Activated CD4-positive, alpha-beta memory T cell treated with anti-CD3 and anti-CD28 coated beads for 36 hours (primary cell): Measurements from ENCODE around the gene ANAPC5. TPM values are rescaled to one million over a fixed set of nuclear protein-coding genes. Genes with fewer than 3 reads are reported as not detected.

ENCODE experiments used
- CTCF ChIA-PET: fragments of 350-600 bp; sonication (Branson Sonifier 250); formaldehyde crosslinking; loops from one replicate; lab custom pipeline; 2021; ENCODE audit warnings: antibody characterized with exemption, inconsistent platforms; lab: Charles Lee
- POLR2A ChIA-PET: fragments of 350-600 bp; sonication (Branson Sonifier 250); formaldehyde crosslinking; loops from one replicate; lab custom pipeline; 2021; ENCODE audit warnings: antibody characterized with exemption; lab: Charles Lee
- DNase-seq: peaks from one replicate; pipeline ENCODE4 v3.0.0-alpha.2; 2020
- H3K27ac Mint-ChIP-seq: one replicate; pipeline ENCODE4 v1.8.0; 2021; ENCODE audit warnings: mixed read lengths
- H3K27me3 Mint-ChIP-seq: one replicate; pipeline ENCODE4 v1.8.0; 2021; ENCODE audit warnings: mixed read lengths
- H3K36me3 Mint-ChIP-seq: one replicate; pipeline ENCODE4 v1.8.0; 2021; ENCODE audit warnings: mixed read lengths
- H3K4me1 Mint-ChIP-seq: one replicate; pipeline ENCODE4 v1.8.0; 2021; ENCODE audit warnings: low read depth, mixed read lengths
- H3K4me3 Mint-ChIP-seq: one replicate; pipeline ENCODE4 v1.8.0; 2021; ENCODE audit warnings: mild to moderate bottlenecking, mixed read lengths
- H3K9me3 Mint-ChIP-seq: one replicate; pipeline ENCODE4 v1.8.0; 2021; ENCODE audit warnings: mixed read lengths
- intact Hi-C: fragments of 100-400 bp; cut with micrococcal nuclease; formaldehyde crosslinking; loops from one replicate; pipeline ENCODE4 v1.15.1; 2023
- total RNA-seq, 2 experiments: library from RNA; stranded (reverse); gene quantifications; one replicate each; pipeline ENCODE4 v1.2.3, GENCODE V29; 2021

ANAPC5 gene, protein sequence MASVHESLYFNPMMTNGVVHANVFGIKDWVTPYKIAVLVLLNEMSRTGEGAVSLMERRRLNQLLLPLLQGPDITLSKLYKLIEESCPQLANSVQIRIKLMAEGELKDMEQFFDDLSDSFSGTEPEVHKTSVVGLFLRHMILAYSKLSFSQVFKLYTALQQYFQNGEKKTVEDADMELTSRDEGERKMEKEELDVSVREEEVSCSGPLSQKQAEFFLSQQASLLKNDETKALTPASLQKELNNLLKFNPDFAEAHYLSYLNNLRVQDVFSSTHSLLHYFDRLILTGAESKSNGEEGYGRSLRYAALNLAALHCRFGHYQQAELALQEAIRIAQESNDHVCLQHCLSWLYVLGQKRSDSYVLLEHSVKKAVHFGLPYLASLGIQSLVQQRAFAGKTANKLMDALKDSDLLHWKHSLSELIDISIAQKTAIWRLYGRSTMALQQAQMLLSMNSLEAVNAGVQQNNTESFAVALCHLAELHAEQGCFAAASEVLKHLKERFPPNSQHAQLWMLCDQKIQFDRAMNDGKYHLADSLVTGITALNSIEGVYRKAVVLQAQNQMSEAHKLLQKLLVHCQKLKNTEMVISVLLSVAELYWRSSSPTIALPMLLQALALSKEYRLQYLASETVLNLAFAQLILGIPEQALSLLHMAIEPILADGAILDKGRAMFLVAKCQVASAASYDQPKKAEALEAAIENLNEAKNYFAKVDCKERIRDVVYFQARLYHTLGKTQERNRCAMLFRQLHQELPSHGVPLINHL
- total RNA-seq: 100 to 1,000 TPM; 112 to 120 TPM

DNA sequence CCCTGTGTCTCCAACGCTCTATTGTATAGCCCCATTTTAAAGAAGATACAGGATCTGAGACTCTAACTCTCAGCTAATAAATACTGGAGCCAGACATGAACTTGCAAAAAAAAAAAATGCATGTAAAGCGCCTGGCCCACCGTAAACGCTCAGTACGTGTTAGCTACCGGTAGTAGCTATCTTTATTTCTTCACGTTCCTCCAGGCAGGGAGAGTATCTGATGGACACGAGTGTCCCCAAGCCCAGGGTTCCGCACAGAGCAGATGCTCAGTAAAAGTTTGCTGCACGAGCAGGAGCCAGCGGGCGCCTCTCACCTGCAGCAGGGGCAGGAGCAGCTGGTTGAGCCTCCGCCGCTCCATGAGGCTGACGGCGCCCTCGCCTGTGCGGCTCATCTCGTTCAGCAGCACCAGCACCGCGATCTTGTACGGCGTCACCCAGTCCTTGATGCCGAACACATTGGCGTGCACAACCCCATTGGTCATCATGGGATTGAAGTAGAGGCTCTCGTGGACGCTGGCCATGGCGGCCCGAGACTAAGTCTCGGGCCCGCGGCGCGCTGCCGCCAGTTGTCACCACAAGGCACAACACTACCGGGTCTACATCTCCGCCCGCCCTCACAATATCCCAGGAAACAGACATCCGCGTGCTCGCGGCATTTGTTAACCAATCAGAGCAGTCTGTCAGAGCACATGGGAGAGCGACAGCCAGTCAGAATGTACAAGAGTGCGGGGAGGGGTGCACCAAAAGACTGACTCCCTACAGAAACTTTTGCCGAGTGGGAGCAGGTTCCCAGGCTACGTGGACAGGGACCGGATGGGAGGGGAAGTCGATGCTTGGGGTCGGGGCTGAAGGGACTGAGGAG, at the start of gene ANAPC5:
Gene ANAPC5 (minus strand): TSS at position 592 of the 862 bp plus-strand sequence. CDS start 71 bp downstream, at position 521.
- ChIA-PET POLR2A (interaction anchor here (0.8 to 3.1 kb wide), 4 partner anchors 12 to 56 kb away, joined by 3 to 43 read pairs (median 6); partner anchors contain the start of gene RNF34), CTCF (interaction anchor here (0.5 to 2.8 kb wide), 6 partner anchors 16 to 318 kb away, joined by 3 to 22 read pairs (median 6); partner anchors contain the start of gene RNF34)
- H3K9me3 Mint-ChIP-seq: no peaks in the 10 kb centered on the region
- peaks cover 15% of the 10 kb centered on the region for H3K36me3 Mint-ChIP-seq
- DNase-seq: peak; percentile 96
- H3K27me3 Mint-ChIP-seq: no peaks in the 10 kb centered on the region
- H3K27ac Mint-ChIP-seq: peak within 1 kb of the TSS; percentile 86
- H3K4me3 Mint-ChIP-seq: peak within 1 kb of the TSS; percentile 90
- peaks cover 24% of the 10 kb centered on the region for H3K4me1 Mint-ChIP-seq
- intact Hi-C loops: loop anchor here (1.0 to 2.0 kb wide), 2 partner anchors 48 to 55 kb away; partner anchors contain the start of genes CAMKK2 and RNF34

DNA sequence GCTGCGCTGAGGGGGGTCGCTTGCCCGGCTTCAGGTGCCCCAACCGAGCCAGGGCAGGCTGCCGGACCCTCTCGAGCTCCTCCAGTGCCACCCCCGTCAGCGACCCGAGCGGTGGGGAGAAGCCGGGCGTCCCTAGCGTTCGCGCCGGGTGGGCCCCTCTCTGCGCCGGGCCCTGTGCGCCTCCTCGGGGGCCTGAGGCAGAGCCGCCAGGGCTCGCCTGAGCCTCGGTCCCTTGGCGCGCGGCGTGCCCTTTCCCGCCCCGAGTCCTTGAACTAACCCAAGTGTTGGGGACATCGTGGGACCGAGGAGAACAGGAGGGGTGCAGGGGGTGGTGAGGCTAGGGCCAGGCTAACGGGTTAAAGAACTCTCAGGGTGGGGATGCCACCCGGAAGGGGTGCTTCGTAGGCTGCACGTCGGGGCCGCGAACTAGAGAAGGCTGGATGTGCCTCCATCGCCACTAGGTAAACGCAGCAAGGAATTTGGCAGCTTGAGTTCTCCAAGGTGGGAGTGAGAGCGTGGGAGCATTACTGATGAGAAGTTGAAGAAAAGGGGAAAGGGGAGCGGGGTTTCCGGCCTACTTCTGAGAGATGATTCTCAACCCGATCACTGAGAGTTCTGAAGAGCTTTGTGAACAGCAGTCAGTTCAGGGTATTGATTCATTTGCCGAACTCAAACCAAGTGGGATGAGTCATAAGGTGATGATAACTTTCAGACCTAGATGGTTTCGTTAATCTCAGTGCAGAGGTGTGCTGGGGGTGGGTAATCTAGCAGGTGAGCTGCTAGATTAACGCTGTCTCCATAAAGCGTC, 48.3 kb upstream of the ANAPC5 start:
- intact Hi-C loops: loop anchor here (1.0 to 5.0 kb wide), 7 partner anchors 48 to 714 kb away; partner anchors contain the start of genes ANAPC5, MLEC, P2RX4 and PSMD9
- Mint-ChIP-seq H3K27ac (peak overlapping the region; percentile 96), H3K4me3 (peak overlapping the region; percentile 94), H3K36me3 (peaks cover 22% of the 10 kb centered on the region), H3K27me3 (no peaks in the 10 kb centered on the region), H3K4me1 (peaks cover 37% of the 10 kb centered on the region), H3K9me3 (no peaks in the 10 kb centered on the region)
- ChIA-PET POLR2A (interaction anchor here (0.5 to 2.9 kb wide), 17 partner anchors 9 to 1199 kb away, joined by 3 to 43 read pairs (median 4); partner anchors contain the start of genes ANAPC5, CAMKK2 and RPLP0), CTCF (interaction anchor here (0.7 to 3.9 kb wide), 10 partner anchors 42 to 394 kb away, joined by 3 to 19 read pairs (median 4); partner anchors contain the start of genes ANAPC5 and ORAI1)
- DNase-seq: peak; percentile 77

DNA sequence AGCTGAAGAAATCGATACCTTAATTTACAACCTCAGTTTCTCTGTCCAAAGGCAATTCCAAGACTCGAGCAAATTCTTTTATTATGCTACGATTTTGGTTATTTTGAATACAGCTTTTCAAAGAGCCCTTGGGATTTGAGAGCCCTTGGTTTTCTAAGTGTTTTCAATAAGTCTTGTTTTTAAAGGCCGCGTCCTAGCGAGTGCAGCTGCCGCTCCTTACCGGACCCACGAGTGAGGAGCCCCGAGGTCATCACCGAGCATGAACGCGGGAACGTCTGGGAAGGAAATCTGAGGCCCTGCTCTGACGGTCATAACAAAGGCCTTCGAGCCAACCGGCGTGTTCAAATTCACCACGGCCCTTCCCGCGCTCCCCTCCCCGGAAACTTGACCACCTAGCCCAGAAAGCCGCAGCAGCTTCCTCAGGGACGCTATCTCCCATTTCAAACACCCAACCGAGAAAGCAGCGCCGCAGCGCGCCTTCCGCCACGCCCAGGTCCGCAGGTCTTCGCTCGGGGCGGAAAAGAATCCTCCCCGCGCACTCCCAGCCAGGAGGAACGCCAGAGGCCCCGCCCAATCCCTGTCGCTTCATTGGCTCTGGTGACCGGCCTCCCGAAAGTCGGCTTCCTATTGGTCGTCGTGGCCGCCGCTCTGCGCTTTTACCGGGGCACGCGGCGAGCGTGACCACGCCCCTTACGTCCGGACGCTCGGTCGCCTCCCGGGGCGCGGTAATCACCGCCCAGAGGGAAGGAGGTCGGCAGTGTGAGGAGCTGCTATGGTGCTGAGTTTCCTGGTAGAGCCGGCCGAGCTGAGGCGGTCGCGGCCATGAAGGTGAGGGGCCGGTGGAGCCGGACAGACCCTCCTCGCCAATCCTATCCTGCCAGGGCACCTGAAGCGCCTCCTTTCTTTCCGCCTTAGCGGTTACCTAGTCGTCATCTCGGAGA, 47.5 kb upstream of the ANAPC5 start, which contains the start of gene RNF34:
Gene RNF34 (plus strand): TSS at position 728 of the 941 bp plus-strand sequence. CDS start 95 bp downstream, at position 823.
- ChIA-PET CTCF (interaction anchor here (0.7 to 3.9 kb wide), 6 partner anchors 43 to 395 kb away, joined by 3 to 19 read pairs (median 4); partner anchors contain the start of gene ANAPC5), POLR2A (interaction anchor here (0.6 to 2.9 kb wide), 14 partner anchors 8 to 340 kb away, joined by 3 to 43 read pairs (median 4); partner anchors contain the start of genes ANAPC5 and CAMKK2)
- Mint-ChIP-seq H3K36me3 (peaks cover 17% of the 10 kb centered on the region), H3K27me3 (no peaks in the 10 kb centered on the region), H3K9me3 (no peaks in the 10 kb centered on the region), H3K27ac (peak within 1 kb of the TSS; percentile 96), H3K4me1 (peaks cover 33% of the 10 kb centered on the region), H3K4me3 (peak within 1 kb of the TSS; percentile 94)
- DNase-seq: peak; percentile 99
- intact Hi-C loops: loop anchor here (1.0 to 5.0 kb wide), 10 partner anchors 8 to 713 kb away; partner anchors contain the start of genes ANAPC5, CAMKK2, MLEC and P2RX4

DNA sequence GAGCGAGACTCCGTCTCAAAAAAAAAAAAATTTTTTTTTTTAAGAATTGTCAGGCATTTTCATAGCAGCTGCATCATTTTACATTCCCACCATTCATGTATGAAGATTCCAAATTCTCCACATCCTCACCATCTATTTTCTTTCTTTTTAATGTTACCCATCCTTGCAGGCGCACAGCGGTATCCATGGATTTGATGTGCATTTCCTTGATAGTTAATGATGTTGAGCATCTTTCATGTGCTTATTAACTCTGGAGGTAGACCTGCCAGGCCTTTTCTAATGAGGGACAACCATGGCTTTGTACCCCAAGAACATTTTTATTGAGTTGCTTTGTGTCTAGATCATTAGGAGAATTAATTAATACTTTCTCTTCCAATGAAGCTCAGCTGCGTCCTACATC, 46.1 kb upstream of the ANAPC5 start:
- Mint-ChIP-seq H3K36me3 (peaks cover 11% of the 10 kb centered on the region), H3K9me3 (no peaks in the 10 kb centered on the region), H3K27ac (no peak overlapping the region), H3K4me3 (peak overlapping the region; percentile 94), H3K4me1 (peaks cover 26% of the 10 kb centered on the region), H3K27me3 (no peaks in the 10 kb centered on the region)
- intact Hi-C loops: loop anchor here (2.0 kb wide), 1 partner anchor 102 kb away; the partner anchor contains the start of gene CAMKK2
- CTCF ChIA-PET: no interaction called here
- DNase-seq: no peak
- POLR2A ChIA-PET: interaction anchor here (2.9 kb wide), 1 partner anchor 47 kb away, joined by 43 read pairs; the partner anchor contains the start of gene ANAPC5

DNA sequence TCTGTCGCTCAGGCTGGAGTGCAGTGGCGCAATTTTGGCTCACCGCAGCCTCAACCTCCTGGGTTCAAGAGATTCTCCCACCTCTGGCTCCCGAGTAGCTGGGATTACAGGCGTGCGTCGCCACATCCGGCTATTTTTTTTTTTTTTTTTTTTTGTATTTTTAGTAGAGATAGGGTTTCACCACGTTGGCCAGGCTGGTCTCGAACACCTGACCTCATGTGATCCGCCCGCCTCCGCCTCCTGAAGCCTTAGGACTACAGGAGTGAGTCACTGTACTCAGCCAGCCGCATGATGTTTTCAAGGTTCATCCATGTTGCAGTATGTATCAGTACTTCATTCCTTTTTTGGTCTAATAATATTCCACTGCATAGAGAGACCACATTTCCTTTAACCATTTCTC, 45.3 kb upstream of the ANAPC5 start:
- DNase-seq: no peak
- H3K4me1 Mint-ChIP-seq: peaks cover 20% of the 10 kb centered on the region
- peaks cover 7% of the 10 kb centered on the region for H3K36me3 Mint-ChIP-seq
- H3K27me3 Mint-ChIP-seq: no peaks in the 10 kb centered on the region
- POLR2A ChIA-PET: interaction anchor here (0.6 kb wide), 1 partner anchor 843 kb away, joined by 3 read pairs; no protein-coding TSS in a partner anchor
- CTCF ChIA-PET: no interaction called here
- H3K9me3 Mint-ChIP-seq: no peaks in the 10 kb centered on the region
- intact Hi-C loops: no loop called here
- H3K4me3 Mint-ChIP-seq: no peak overlapping the region
- H3K27ac Mint-ChIP-seq: no peak overlapping the region

DNA sequence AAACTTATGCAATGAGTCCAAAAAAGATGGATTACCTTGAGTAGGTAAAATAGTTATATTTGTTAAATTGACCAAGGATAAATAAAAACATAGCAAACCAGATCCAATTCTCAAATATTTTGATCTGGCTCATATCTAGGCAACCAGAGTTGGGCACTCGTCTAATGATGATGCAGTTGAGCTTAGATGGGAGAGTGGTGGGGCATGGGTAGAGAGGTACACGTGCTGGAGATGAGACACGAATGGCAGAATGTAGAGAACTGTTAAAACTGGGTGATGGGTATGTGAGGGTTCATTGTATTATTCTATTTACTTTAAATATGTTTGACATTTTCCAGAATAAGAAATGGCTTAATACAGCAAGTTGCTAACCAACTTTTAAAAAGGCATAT, 40.1 kb upstream of the ANAPC5 start:
- Mint-ChIP-seq H3K27me3 (no peaks in the 10 kb centered on the region), H3K4me1 (peaks cover 14% of the 10 kb centered on the region), H3K36me3 (no peaks in the 10 kb centered on the region), H3K27ac (no peak overlapping the region), H3K4me3 (no peak overlapping the region), H3K9me3 (no peaks in the 10 kb centered on the region)
- intact Hi-C loops: no loop called here
- ChIA-PET CTCF (interaction anchor here (1.4 kb wide), 1 partner anchor 57 kb away, joined by 4 read pairs; no protein-coding TSS in a partner anchor), POLR2A (interaction anchor here (1.3 to 2.1 kb wide), 2 partner anchors 8 to 10 kb away, joined by 4 to 21 read pairs; partner anchors contain the start of gene RNF34)
- DNase-seq: no peak

DNA sequence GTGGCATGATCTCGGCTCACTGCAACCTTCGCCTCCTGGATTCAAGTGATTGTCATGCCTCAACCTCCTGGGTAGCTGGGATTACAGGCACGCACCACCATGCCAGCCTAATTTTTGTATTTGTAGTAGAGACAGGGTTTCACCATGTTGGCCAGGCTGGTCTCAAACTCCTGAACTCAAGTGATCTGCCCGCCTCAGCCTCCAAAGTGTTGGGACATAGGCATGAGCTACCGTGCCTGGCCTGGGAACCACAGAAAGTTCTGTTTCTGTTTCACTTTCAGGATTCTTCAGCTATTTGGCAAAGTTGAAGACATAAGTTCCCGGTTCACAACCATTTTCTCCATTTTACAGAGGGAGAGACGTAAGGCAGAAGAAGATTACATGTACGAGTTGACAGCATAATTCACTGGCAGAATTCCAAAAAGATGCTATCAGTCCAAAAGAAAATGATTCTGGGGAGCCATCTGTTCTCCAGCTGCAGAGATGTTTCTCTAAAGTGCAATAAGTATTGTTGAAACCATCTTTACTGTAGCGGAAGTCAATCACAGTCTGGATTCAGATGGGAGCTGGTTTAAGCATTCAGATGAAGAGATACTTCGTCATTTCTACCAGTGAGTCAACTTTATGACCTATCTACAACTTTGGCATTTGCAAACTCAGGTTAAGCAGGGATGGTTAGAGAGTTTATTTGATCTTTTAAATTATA, 39.6 kb upstream of the ANAPC5 start:
- Mint-ChIP-seq H3K36me3 (no peaks in the 10 kb centered on the region), H3K27ac (peak overlapping the region; percentile 79), H3K9me3 (no peaks in the 10 kb centered on the region), H3K4me1 (peaks cover 14% of the 10 kb centered on the region), H3K27me3 (peaks cover 2% of the 10 kb centered on the region), H3K4me3 (peak overlapping the region; percentile 27)
- CTCF ChIA-PET: interaction anchor here (1.4 kb wide), 1 partner anchor 57 kb away, joined by 4 read pairs; no protein-coding TSS in a partner anchor
- peak; percentile 66 for DNase-seq
- POLR2A ChIA-PET: interaction anchor here (1.3 to 2.1 kb wide), 2 partner anchors 9 to 10 kb away, joined by 4 to 21 read pairs; partner anchors contain the start of gene RNF34
- intact Hi-C loops: loop anchor here (1.0 kb wide), 1 partner anchor 8 kb away; no protein-coding TSS in a partner anchor

DNA sequence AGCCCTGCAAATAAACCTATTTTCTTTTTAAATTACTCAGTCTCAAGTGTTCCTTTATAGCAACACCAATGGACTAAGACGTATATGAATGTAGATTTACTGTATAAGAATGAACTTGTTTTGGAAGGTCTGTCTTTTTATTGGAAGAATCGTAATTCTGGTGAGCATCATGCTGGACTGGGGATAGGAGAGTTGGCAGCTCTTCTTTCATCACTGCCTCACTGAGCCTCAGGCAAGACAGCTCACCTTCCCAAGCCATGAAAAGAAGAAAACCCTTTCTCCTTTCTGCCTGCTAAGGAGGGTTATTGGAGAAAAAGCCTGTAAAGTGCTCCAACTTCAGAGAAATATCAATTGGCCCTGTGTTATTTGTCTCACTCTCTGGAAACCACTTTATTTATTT, 38.6 kb upstream of the ANAPC5 start:
- no peaks in the 10 kb centered on the region for H3K36me3 Mint-ChIP-seq
- ChIA-PET CTCF (no interaction called here), POLR2A (interaction anchor here (2.1 kb wide), 1 partner anchor 10 kb away, joined by 21 read pairs; the partner anchor contains the start of gene RNF34)
- no peak overlapping the region for H3K27ac Mint-ChIP-seq
- no peak overlapping the region for H3K4me3 Mint-ChIP-seq
- no peaks in the 10 kb centered on the region for H3K9me3 Mint-ChIP-seq
- peaks cover 2% of the 10 kb centered on the region for H3K27me3 Mint-ChIP-seq
- intact Hi-C loops: loop anchor here (1.0 kb wide), 1 partner anchor 8 kb away; no protein-coding TSS in a partner anchor
- H3K4me1 Mint-ChIP-seq: peaks cover 14% of the 10 kb centered on the region
- no peak for DNase-seq
